AG04450 (cell line): ENCODE results near the gene IFT88. TPM values are rescaled to one million over a fixed set of nuclear protein-coding genes. Genes with fewer than 3 reads are reported as not detected.

Experiments
- CTCF ChIA-PET: fragments of 300-600, 350-600 bp; formaldehyde crosslinking; extraction: SDS; loops from one replicate; lab custom pipeline; 2022; ENCODE audit warnings: antibody characterized with exemption, inconsistent platforms; lab: Charles Lee
- POLR2A ChIA-PET: fragments of 350-600 bp; formaldehyde crosslinking; extraction: SDS; loops from one replicate; lab custom pipeline; 2021; ENCODE audit warnings: antibody characterized with exemption, inconsistent platforms; lab: Yijun Ruan, JAX
- DNase-seq: peaks from one replicate; pipeline ENCODE4 v3.0.0-alpha.2; 2011; ENCODE audit warnings: low read depth, low spot score
- H3K27ac ChIP-seq: one replicate; pipeline ENCODE4 v1.5.1; 2012; ENCODE audit warnings: low read depth, low read length, control low read depth
- H3K27me3 ChIP-seq: one replicate; pipeline ENCODE4 v1.6.0; 2012; ENCODE audit warnings: low read length; ENCODE audit not compliant: control insufficient read depth, insufficient read depth
- H3K4me3 ChIP-seq: 2 replicates; pipeline ENCODE4 v1.5.1; 2011; ENCODE audit warnings: mild to moderate bottlenecking, low read depth, low read length, control low read depth
- H3K9me3 ChIP-seq: 2 replicates; pipeline ENCODE4 v1.5.1; 2012; ENCODE audit warnings: low read length; ENCODE audit not compliant: control insufficient read depth, insufficient read depth
- polyA plus RNA-seq: library from polyadenylated mRNA; depleted of rRNA; stranded (reverse); fragments of >200 nt; gene quantifications from 2 replicates; pipeline ENCODE4 v1.2.3, GENCODE V29; 2011
- TF ChIP-seq, protein P1 (sequence below): IDR thresholded peaks from 2 replicates; pipeline ENCODE4 v1.5.1; 2011; ENCODE audit warnings: low read depth, low read length, control low read depth, inconsistent platforms

IFT88 gene
- polyA plus RNA-seq, 1 experiment = 15.8 TPM

DNA sequence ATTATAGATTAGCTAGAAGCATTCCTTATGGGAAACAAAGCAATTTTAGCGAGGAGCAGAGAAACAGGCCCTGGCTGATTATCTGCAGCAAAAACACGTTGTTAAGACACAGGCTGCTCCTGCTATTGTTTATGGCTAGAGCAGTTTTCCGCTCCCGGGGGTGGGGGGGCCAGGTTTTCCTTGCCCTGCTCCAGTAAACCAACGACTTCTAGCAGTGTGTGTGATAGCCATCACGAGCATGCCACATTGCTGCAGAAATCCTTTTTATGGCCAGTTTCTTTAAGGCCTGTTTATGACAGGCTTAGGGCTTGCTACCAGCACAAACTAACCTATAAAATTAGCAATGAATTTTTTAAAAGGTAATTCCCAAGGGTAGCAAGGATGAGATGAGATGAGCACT, 118.1 kb downstream of the IFT88 start:
- TF ChIP-seq, protein P1, sequence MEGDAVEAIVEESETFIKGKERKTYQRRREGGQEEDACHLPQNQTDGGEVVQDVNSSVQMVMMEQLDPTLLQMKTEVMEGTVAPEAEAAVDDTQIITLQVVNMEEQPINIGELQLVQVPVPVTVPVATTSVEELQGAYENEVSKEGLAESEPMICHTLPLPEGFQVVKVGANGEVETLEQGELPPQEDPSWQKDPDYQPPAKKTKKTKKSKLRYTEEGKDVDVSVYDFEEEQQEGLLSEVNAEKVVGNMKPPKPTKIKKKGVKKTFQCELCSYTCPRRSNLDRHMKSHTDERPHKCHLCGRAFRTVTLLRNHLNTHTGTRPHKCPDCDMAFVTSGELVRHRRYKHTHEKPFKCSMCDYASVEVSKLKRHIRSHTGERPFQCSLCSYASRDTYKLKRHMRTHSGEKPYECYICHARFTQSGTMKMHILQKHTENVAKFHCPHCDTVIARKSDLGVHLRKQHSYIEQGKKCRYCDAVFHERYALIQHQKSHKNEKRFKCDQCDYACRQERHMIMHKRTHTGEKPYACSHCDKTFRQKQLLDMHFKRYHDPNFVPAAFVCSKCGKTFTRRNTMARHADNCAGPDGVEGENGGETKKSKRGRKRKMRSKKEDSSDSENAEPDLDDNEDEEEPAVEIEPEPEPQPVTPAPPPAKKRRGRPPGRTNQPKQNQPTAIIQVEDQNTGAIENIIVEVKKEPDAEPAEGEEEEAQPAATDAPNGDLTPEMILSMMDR = no peak
- DNase-seq = no peak
- no peaks in the 10 kb centered on the region for H3K27me3 ChIP-seq
- ChIA-PET POLR2A (no interaction called here), CTCF (no interaction called here)
- no peaks in the 10 kb centered on the region; the same call in 1 of the 2 replicates for H3K9me3 ChIP-seq
- no peak overlapping the region for H3K27ac ChIP-seq
- H3K4me3 ChIP-seq = no peak overlapping the region

DNA sequence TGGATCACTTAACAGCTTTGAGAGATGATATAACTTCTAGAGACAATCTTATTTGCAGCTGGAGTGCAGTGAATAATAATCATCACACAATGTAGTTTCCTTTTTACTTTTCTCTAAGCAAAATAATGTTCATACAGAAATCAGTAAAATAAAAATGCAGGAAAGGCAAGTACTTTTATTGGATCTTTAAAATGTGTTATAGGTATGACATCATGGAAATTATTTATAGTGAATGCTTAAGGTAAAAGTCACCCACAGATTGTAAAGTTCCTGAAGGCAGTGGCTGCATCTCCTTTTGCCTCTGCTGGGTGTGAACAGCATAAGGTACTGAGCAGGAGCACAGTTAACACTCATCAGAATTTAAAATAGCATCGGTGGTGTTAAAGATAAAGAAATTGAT, 119.2 kb downstream of the IFT88 start:
- Histone ChIP-seq H3K27ac (no peak overlapping the region), H3K9me3 (no peaks in the 10 kb centered on the region; the same call in 1 of the 2 replicates), H3K27me3 (no peaks in the 10 kb centered on the region), H3K4me3 (no peak overlapping the region)
- TF ChIP-seq, protein P1 = no peak
- no peak for DNase-seq
- ChIA-PET POLR2A (interaction anchor here (0.6 kb wide), 2 partner anchors 25 to 272 kb away, joined by 3 read pairs; no protein-coding TSS in a partner anchor), CTCF (interaction anchor here (0.6 kb wide), 1 partner anchor 18 kb away, joined by 3 read pairs; no protein-coding TSS in a partner anchor)

DNA sequence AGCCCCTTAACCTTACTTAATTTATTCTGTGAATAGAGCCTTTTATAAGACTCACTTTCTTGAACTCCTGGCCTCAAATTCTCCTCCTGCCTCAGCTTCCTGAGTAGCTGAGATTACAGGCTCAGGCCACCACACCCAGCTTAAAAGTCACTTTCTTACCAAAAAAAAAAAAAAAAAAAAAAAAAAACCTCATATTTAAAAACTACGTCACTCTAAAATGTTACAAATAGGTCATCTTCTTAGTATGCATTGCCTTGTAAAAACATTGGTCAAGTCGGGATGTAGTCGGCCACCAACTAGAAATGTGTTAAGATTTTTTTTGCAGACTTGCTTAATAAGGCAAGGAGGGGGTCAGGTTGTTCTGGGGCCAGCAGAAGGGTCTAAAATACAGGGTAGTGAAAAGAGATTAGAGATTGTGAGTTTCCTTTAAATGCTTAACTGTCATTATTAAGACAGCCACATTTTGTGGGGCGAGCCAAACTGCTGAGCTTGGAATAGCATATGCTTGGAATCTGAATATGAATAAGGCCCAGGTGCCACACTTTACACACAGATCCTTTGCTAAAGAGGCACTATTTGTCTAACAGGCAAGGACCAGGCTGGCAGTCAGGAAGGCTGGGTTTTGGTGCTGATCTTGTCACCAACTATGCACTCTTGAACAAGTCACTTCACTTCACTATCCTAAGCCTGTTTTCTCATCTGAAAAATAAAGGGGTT, 120.1 kb downstream of the IFT88 start:
- TF ChIP-seq, protein P1 = no peak
- ChIA-PET POLR2A (interaction anchor here (0.6 kb wide), 2 partner anchors 25 to 273 kb away, joined by 3 read pairs; no protein-coding TSS in a partner anchor), CTCF (interaction anchor here (0.6 kb wide), 2 partner anchors 19 to 593 kb away, joined by 3 read pairs; no protein-coding TSS in a partner anchor)
- no peak overlapping the region for H3K4me3 ChIP-seq
- no peaks in the 10 kb centered on the region; the same call in 1 of the 2 replicates for H3K9me3 ChIP-seq
- H3K27me3 ChIP-seq = no peaks in the 10 kb centered on the region
- H3K27ac ChIP-seq = no peak overlapping the region
- DNase-seq = no peak

DNA sequence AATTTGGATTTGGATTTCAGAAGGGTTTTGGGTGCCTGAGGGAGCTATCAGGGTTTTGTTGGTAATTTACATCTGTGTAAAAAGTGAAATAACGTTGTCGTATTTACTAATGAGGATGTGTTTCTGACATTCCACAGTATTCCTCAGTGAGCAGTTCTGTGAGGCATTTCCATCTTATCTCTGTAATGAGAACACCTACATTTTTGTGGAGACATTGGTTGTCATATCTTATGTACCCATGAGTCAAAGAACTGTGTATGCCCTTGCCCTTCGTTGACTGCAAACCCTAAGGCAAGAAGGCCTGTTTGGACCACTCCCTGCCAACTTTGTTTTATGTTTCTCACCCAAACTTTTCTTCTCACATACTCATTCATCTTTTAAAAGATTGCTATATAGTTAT, 122.3 kb downstream of the IFT88 start:
- TF ChIP-seq, protein P1 = no peak

DNA sequence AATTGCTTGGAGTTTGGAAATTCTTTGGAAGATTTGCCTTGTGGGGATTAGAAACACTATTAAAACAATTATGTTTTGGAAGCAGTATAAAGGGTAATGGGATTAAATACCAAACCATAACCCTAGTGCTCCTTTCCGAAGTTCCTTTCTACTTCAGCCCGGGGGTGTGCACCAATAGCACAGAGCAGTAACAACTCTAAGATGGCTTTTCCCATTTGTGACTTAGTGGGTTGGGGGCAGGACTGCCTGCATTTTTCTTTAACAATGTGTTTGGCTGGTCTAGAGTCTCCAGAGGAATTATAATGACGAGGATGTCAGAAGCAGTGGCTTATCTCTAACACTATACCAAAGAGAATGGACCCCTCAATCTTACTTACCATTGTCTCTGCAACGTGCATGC, 124.7 kb downstream of the IFT88 start:
- POLR2A ChIA-PET = no interaction called here
- Histone ChIP-seq H3K9me3 (no peaks in the 10 kb centered on the region), H3K27ac (no peak overlapping the region), H3K4me3 (no peak overlapping the region), H3K27me3 (no peaks in the 10 kb centered on the region)
- TF ChIP-seq, protein P1 = no peak
- no peak for DNase-seq
- CTCF ChIA-PET = no interaction called here

More for the DNA sequence above, 122.3 kb downstream of the IFT88 start:
- Histone ChIP-seq H3K4me3 (no peak overlapping the region), H3K27me3 (no peaks in the 10 kb centered on the region), H3K27ac (no peak overlapping the region), H3K9me3 (no peaks in the 10 kb centered on the region; the same call in 1 of the 2 replicates)
- DNase-seq = no peak
- POLR2A ChIA-PET = no interaction called here
- CTCF ChIA-PET = interaction anchor here (1.0 kb wide), 1 partner anchor 140 kb away, joined by 4 read pairs; no protein-coding TSS in a partner anchor
